SK-MEL-5 (cell line): ENCODE data around the gene TNN. TPM values are rescaled to one million over a fixed set of nuclear protein-coding genes. Genes with fewer than 3 reads are reported as not detected.

Experiments
- DNase-seq: peaks from one replicate; pipeline ENCODE4 v3.0.0-alpha.2; 2016; ENCODE audit warnings: low read depth, low spot score
- in situ Hi-C: cut with HindIII; loops from 2 replicates; pipeline ENCODE4 v1.10.0; 2016; ENCODE audit warnings: low sequenced_read_pairs, high pct_unique_total_duplicates, low pct_unique_long_range_greater_than_20kb
- total RNA-seq: library from RNA; depleted of rRNA; stranded (reverse); fragments of >200 nt; shearing (Covaris generic); gene quantifications from 2 replicates; pipeline ENCODE4 v1.2.3, GENCODE V29; 2014

The TNN gene
- total RNA-seq, 1 experiment from 2014 or later, result not detected

DNA sequence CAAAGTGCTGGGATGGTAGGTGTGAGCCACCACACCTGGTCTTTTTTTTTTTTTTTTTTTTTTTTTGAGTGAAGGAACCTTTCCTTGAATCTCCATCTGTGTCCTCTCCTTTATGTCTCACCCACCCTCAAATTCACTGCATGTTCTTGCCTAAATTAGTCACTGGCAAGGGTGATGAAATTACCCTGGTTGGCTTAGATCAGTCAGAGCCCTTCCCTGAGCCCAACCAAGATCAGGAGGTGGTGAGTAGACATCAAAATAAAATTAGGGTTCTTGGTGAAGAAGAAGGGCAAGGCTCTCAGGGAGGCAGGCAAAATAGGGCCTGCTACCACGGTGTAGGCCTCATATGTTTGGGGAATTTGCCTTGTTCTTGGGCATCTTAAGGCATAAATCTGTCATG, 5.3 kb upstream of the TNN start:
- DNase-seq, result no peak
- in situ Hi-C loops, result no loop called here

DNA sequence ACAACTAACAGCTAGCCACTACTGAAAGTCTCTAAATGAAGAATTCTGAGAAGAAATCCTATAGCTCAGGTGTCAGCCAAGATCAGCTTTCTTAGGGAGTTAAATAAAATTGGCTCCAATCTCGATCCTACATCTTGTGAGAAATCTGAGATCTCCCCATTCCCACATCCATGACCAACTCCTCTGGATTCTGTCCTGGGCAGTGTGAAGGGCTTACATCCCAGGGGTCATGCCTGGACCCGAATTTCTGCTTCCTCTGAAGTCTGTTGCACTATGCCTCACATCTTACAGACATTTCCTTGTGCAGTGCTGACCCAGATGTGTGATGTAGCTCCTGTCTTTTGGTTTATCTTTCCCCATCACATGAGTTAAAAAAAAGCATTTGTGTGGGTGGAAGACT, 4.8 kb upstream of the TNN start:
- in situ Hi-C loops, result no loop called here
- DNase-seq, result no peak

DNA sequence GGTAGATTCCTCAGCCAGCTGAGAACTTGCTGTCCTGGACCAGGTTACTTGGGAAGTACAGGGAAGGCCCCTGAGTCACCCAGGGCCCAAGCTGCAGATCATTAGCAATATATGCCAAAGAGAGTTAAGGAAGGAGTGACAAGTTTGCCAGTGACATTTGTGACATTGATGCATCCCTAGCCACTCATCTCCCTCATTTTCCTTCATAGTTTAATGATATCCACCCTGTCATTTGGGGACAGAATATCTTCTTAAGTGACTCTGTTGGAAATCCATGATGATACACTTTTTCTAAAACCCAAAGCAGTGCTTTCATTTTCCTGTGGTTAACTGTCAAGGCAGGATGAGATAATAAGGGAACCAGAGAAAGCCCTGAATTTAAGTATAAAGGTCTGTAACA, 3.2 kb downstream of the TNN start:
- in situ Hi-C loops, result no loop called here
- no peak for DNase-seq

DNA sequence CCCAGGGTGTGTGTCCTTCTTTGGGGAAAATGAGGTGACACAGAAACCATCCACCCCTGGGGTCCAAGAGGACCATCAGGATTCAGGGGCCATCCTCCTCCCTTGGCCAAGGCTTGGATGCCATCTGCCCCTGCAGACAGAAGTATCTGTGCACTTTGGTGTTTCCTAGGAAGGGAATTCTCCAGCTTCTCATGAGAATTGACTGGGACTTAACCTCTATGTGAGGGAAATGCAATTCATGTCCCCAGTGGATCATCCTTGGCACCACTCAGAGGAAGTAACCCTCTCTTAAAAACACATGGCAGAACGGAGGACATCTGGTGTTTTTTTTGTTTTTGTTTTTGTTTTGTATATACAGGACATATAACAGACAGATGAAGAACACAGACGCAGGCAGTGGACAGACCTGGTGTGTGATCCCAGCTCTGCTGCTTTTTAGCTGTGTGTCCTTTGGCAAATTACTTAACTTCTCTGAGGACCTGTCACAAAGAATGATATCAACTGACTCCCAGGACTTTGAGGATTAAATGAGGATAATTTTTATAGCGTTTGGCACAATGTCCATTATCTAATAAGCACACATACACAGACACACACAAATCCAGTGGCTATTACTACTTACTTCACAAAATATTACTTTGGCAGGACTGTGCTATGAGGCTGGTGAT, 3.8 kb downstream of the TNN start:
- in situ Hi-C loops, result no loop called here
- no peak for DNase-seq

DNA sequence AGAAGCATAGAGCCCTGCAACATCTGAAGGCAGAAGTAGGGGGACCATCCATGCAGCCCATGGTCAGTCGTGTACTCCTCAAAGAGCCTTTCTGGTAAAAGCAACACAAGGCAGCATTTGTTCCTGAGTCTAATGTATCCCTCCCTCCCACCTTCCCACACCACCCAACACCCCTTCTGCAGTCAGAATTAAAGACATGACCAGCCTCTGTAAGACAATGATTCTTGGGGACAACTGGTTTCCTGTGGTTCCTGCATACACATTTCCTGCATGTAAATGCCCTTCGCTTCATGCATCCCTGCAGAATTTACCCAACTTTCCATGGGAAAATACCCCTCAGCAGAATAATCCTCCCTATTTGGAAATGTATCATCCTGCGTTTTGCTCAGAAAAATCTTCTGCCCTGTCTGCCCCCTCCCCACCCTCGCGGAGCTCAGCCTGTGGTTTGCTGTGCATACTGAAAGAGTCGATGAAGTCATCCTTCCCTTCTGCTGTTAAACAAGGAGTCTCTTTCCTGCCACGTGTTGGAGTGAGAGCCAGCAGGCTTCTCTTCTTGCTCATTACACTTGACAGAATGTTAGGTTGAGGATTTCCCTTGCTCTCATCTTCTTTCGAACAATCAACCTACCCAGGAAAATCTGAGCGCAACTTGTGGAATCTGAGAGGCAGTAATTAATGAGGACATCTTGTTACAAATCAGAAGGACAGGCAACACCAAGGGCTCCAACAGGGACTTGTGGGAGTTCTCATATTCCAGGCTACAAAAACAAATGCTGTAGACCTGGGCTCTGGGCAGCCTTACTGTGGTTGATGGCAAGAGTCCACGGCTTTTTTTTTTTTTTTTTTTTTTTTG, 4.7 kb downstream of the TNN start:
- peak; percentile 50 for DNase-seq
- in situ Hi-C loops, result no loop called here

DNA sequence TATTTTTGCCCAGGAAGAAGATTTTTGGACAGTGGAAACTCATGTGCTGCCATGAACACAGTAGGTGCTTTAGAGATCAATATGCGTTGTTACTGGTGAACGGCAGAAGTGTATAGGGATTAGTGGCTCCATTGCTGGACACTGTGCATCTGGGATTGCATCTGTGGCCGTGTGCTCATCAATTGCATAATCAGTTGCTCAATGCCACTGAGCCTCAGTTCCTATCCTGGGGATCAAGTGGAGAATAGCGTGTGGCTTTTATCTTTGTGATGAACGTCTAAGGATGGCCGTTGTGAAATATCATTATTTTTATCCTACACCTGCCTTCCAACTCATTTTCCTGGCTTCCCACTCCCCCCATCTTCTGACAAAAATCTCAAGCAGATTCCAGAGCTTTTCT, 5.4 kb downstream of the TNN start:
- no peak for DNase-seq
- in situ Hi-C loops, result no loop called here

DNA sequence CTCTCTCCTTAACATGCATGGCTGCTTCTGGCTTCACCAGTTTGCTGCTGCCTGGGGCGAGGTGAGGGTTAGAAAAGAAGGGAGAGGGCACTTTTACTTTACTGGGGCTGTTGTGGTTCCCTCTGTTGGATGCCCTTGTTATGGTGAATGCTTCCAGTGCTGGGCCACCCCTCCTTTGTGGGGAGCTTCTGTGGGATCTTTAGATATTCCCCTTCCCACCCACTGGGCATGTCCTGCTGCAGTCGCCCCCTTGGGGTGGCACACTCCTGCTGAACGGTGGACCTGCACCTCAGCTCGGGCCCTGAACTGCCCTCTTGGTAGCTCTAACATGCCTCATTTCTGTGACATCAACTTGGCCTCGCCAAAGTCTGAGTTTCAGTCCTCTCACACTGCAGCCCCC, 6.0 kb downstream of the TNN start:
- in situ Hi-C loops, result no loop called here
- no peak for DNase-seq

DNA sequence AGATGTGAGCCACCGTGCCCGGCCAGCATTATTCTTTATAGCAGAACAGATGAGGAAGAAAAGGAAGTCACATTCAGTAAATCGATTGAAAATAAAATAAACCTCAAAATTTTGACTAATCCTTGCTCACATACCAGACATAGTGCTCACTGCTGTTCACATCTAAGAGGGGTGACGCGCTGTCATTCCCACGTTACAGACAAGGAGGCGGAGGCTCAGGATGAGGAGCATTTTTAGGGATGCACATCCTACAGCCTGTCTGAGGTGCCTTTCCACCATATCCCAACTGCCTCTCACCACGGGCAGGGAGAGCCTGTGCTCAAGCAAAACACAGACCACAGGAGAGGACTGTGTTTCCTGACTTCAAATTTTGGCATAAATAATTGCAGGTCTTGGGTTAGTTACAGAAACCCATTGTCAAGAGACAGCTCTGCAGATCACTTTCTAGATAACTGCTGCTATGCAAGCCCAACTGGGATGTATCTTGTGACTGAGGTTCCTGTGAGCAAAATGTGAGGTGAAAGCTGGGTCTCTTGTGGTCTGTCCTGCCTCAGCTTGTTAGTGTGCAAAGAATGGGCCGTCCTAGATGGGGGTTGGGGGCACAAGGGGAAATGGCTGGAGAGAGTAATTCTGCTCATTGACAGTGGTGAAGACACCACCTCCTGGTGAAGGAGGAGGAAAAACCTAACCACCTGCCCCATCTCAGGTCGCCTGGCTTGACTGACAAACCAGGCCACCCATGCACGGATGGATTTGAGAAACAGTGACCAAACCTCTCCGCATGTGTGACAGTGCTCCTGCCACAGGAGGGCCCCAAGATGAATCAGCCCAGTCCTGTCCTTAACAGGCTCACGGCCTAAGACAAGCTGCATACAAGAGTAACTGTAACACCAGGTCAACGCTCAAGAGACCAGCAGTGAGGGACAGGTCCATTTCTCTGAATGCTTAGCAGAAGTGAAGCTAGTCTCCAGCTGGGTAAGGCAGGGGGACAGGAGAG, 8.2 kb downstream of the TNN start:
- DNase-seq, result no peak
- in situ Hi-C loops, result no loop called here

DNA sequence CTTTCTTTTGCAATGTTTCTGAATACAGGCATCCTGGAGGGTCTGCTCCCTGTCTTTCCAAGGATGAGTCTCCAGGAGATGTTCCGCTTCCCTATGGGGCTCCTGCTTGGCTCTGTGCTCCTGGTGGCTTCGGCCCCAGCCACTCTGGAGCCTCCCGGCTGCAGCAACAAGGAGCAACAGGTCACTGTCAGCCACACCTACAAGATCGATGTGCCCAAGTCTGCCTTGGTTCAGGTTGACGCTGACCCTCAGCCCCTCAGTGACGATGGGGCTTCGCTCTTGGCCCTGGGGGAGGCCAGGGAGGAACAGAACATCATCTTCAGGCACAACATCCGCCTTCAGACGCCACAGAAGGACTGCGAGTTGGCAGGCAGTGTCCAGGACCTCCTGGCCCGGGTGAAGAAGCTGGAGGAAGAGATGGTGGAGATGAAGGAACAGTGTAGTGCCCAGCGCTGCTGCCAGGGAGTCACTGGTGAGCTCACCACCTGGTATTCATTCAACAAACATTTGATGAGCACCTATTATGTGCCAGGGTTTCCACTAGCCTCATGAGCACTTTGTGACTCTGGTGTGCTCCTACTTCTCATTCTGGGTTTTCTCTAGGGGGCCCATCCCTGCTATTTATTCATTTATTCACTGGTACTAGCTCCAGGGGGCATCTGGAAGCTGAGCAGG, 9.9 kb downstream of the TNN start:
- in situ Hi-C loops, result no loop called here

DNA sequence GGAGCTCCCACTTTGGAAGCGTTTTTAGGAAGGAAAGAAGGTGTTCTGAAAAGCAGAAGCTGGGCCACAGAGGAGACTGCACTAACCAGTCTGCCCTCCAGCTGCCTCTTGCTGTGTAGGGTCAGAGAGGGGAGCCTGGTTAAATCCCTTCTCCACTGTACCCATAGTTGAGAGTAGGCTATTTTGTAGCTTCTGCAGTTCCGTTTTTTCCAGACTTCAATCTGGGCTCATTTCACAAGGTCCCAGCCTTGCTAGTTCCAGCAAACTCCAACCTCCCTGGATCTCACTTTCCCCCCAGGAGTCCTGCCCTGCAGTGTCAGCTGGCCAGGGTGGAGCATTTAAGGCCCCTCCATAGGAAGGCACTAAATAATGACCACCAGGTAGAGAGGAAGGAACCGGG, 11.0 kb downstream of the TNN start:
- DNase-seq, result no peak
- in situ Hi-C loops, result no loop called here

More for the DNA sequence above, 9.9 kb downstream of the TNN start:
- DNase-seq, result no peak

DNA sequence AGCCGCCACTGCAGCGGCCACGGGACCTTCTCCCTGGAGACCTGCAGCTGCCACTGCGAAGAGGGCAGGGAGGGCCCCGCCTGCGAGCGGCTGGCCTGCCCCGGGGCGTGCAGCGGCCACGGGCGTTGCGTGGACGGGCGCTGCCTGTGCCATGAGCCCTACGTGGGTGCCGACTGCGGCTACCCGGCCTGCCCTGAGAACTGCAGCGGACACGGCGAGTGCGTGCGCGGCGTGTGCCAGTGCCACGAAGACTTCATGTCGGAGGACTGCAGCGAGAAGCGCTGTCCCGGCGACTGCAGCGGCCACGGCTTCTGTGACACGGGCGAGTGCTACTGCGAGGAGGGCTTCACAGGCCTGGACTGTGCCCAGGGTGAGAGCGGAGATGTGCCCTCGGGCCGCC, 11.7 kb downstream of the TNN start:
- in situ Hi-C loops, result no loop called here

DNA sequence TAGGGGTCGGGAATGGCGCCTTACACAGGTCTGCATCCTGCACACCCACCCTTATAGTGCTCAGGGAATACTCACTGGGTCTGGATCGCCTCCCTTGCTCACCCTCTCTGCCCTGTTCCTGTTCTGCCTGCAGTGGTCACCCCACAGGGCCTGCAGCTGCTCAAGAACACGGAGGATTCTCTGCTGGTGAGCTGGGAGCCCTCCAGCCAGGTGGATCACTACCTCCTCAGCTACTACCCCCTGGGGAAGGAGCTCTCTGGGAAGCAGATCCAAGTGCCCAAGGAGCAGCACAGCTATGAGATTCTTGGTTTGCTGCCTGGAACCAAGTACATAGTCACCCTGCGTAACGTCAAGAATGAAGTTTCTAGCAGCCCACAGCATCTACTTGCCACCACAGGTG, 12.4 kb downstream of the TNN start:
- in situ Hi-C loops, result no loop called here
- DNase-seq, result no peak

More for the DNA sequence above, 11.7 kb downstream of the TNN start:
- DNase-seq, result no peak

DNA sequence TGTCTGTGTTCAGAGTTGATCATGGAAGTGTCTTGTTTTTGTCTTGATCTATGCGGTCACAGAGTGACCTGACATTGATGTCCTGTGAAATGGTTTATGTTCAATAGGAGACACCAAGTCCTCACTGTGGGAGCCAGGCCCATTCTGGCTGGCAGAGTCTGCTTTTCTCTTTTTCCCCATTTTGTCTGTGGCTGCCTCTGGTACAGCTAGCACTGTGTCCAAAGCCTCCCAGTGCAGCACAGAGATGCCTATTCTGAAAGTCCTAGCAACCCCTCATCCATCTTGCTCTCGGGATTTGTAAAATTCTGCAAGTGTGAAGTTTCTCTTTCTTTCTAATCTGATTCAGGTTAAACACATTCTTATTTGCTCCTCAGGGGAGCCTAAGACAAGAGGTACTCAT, 14.3 kb downstream of the TNN start:
- no peak for DNase-seq

DNA sequence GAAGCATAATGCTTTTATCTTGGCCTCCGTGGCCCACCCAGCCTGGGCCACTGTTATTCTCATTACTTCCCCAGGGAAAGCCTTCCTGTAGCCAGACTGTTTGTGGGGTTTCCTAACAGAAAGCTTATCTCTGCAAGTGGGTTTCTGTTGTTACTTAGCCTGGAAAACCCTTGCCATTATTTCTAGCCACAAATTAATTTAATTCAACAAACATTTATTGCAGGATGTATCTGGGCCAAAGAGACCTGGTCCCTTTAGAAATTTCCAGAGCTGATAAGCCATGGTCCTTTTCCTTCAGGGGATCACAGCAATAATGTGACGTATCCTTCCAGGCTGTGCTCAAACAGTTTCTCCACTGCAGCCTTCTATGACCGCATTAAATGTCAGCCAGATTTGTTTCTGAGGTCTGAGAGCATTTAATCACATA, 20.9 kb downstream of the TNN start:
- DNase-seq, result no peak
- in situ Hi-C loops, result no loop called here

More for the DNA sequence above, 14.3 kb downstream of the TNN start:
- in situ Hi-C loops, result no loop called here

DNA sequence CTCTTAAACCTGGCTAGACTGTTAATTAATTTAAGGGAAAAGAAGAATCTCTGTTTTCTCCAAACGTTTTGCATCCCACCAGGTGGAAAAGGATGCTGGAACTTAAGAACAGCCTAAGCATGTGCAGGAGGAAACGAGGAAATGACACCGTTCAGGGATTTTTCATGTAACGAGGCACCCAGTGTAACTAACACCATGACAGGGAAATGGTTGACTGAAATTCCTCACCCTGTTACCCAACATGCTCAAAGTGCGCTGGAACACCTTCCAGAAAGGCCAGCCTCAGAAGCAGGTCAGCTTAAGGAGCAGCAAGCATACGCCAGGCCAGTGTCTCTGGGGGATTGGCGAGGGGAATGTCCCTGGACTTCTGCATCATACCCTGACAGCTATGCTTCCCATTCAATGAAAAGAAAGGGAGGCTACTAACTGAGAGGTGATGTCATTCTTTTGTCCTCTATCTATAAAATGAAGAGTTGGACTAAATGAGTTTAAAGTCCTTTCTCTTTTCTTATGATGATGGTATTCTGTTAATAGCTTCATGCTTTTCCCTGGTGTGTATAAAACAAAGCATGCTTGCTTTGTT, 21.6 kb downstream of the TNN start:
- in situ Hi-C loops, result no loop called here
- no peak for DNase-seq

DNA sequence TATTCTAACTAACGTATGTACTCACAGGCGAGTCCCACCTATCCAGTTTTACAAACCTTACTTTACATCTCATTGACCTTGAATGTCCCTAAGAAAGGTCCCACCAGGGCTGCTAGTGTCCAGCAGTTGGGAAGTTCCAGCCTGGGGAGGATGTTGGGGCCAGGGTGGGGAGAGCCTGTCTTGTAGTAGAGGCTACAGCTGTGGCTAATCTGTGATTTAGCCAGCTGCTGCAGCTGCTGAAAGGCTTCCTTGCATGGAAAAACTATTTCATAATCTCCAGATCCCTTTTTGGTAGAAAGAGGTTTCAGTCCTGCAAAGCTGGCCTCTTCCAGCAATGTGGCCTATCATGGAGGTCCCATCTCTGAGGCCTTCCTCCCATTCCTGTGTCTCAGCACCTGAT, 23.1 kb downstream of the TNN start:
- in situ Hi-C loops, result no loop called here
- no peak for DNase-seq

DNA sequence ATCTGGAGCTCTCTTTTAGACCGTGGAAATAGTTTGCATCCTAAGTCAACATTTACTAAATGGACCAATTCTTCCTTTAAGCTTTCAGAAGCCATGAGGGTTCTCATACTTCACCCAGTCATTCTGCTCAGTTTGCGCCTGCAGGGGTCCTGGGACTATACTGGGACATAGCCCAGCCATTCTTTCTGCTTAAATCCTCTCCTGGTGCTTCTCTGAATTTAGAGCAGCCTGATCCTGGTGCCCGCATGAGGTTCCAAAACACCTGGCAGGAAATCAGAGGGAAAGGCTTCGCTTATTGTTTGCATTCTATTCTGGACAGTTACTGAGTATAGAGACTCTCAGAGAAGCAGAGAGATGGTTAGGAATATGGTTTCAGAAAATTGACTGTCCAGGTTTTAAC, 27.0 kb downstream of the TNN start:
- no peak for DNase-seq
- in situ Hi-C loops, result no loop called here
